HG03159 (cell line): Measurements from ENCODE around the gene RCE1.

Experiments
- ATAC-seq: cut with Tn5 transposase; IDR thresholded peaks from one replicate; pipeline ENCODE4 v1.9.1; 2021; ENCODE audit warnings: mild to moderate bottlenecking, moderate library complexity; ENCODE audit not compliant: unreplicated experiment

Gene RCE1

GRCh38 chr11:66884443-66884842, 41.2 kb downstream of the RCE1 start:
- ATAC-seq = no peak

GRCh38 chr11:66885469-66885868, 42.2 kb downstream of the RCE1 start:
- ATAC-seq = no peak

GRCh38 chr11:66885950-66886440, 42.8 kb downstream of the RCE1 start:
- no peak for ATAC-seq

- ATAC-seq = no peak
Measured at GRCh38 chr11:66886671-66887221, 43.5 kb downstream of the RCE1 start.

GRCh38 chr11:66887526-66887925, 44.3 kb downstream of the RCE1 start:
- no peak for ATAC-seq

GRCh38 chr11:66888282-66888681, 45.0 kb downstream of the RCE1 start:
- no peak for ATAC-seq

GRCh38 chr11:66889960-66890359, 46.7 kb downstream of the RCE1 start:
- ATAC-seq = no peak

- ATAC-seq = peak; percentile 75
Measured at GRCh38 chr11:66891851-66892660, 48.8 kb downstream of the RCE1 start.

GRCh38 chr11:66892911-66893310, 49.7 kb downstream of the RCE1 start:
- ATAC-seq = no peak

- no peak for ATAC-seq
Measured at GRCh38 chr11:66894141-66894540, 50.9 kb downstream of the RCE1 start.
